ENCODE data around the gene UNC93A. TPM values are rescaled to one million over a fixed set of nuclear protein-coding genes. Genes with fewer than 3 reads are reported as not detected.

UNC93A gene
- total and polyA plus RNA-seq, 9 donors: 0.39 to 2.8 TPM; not detected in 7

DNA sequence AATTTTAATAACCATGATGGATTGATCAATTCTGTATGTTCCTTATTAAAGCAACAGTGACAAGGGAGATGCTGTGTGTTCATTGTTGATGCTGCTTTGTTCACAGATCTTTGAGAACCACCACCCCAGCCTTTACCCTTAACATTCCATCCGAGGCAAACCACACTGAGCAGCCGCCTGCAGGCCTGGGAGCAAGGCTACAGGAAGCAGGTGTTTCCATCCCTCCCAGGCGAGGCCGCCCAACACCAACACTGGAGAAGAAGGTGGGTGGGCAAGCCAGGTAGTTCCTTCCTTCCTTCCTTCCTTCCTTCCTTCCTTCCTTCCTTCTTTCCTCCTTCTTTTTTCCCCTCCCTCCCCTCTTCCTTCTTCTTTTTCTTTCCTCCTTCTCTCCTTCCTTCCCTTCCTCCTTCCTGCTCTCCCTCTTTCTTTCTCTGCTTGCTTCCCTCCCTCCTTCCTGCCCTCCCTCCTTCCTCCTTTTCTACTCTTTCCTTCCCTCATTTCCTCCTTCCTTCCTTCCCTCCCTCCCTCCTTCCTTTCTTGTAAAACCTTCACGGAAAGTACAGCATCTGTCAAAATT lies 47.5 kb downstream of the UNC93A start:
- H3K9me3 ChIP-seq (replicated peaks; ENCODE audit: control insufficient read depth, low read depth, low read length): no peaks in the 10 kb centered on the region

GRCh38 chr6:167341038-167341583 lies 50.0 kb downstream of the UNC93A start:
- Histone ChIP-seq H3K4me3 (ENCODE audit: low read length) (no peak overlapping the region), H3K27ac (ENCODE audit: low read length) (no peak overlapping the region), H3K36me3 (ENCODE audit: control insufficient read depth, insufficient read depth, low read length) (no peaks in the 10 kb centered on the region), H3K4me1 (ENCODE audit: control insufficient read depth, insufficient read depth, low read length) (no peaks in the 10 kb centered on the region), H3K9me3 (replicated peaks; ENCODE audit: control insufficient read depth, low read depth, low read length) (no peaks in the 10 kb centered on the region), H3K27me3 (ENCODE audit: control insufficient read depth, insufficient read depth, low read length) (peaks cover 13% of the 10 kb centered on the region)
- WGBS (ENCODE audit: insufficient coverage): 70% methylated on average over 11 of the region's 12 CpGs
- no peak for DNase-seq

More for the DNA sequence above, 47.5 kb downstream of the UNC93A start:
- H3K27ac ChIP-seq (ENCODE audit: low read length): no peak overlapping the region
- no peaks in the 10 kb centered on the region for H3K4me1 ChIP-seq (ENCODE audit: control insufficient read depth, insufficient read depth, low read length)
- no peak overlapping the region for H3K4me3 ChIP-seq (ENCODE audit: low read length)
- DNase-seq: no peak
- H3K36me3 ChIP-seq (ENCODE audit: control insufficient read depth, insufficient read depth, low read length): no peaks in the 10 kb centered on the region
- peaks cover 13% of the 10 kb centered on the region for H3K27me3 ChIP-seq (ENCODE audit: control insufficient read depth, insufficient read depth, low read length)
- WGBS (ENCODE audit: insufficient coverage): 44% methylated on average over 3 of the region's 5 CpGs

DNA sequence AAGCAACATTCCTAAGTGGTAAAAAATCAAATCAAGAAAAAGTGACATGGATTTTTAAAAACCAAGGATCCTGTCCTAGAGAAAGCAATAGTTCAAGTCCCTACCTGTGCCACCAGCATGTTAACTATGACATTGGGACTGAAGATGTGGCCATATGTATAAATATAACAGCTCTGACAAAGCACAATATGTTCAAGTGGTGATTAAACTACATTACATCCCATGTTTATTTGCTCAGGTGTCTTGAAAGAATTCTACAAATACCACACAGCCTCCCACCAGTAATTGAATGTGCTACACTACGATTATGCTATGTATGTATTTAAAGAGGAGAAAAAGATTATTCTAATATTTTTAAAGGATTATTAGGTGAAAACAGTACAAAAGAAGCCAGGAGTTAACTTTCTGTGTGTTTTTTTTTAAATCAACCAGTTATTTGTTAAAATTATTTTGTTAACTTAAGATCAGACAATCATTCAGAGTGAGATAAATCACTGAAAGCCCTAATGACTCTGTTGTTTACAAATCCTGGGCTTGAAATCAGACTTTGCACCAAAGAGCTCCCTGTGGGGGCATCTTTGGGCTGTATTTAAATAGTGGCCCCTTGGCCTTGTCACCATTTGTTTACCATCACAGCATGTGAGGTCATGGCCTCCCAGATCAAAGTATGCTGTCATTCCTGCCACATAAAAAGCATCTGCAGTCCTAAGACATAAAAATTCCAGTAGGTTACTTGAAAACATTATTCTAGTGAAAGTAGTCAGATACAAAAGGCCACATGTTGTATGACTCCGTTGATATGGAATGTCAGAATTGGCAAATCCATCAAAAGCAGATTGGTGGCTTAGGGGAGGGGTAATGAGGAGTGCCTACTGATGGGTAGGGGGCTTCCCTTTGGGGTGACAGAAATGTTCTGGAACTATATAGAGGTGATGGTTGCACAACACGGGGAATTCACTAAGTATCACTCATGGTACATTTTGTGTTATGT lies 50.8 kb downstream of the UNC93A start:
- WGBS (ENCODE audit: insufficient coverage): 46% methylated on average over 1 of the region's 3 CpGs
- H3K27me3 ChIP-seq (ENCODE audit: control insufficient read depth, insufficient read depth, low read length): peaks cover 13% of the 10 kb centered on the region
- no peaks in the 10 kb centered on the region for H3K4me1 ChIP-seq (ENCODE audit: control insufficient read depth, insufficient read depth, low read length)
- H3K9me3 ChIP-seq (replicated peaks; ENCODE audit: control insufficient read depth, low read depth, low read length): no peaks in the 10 kb centered on the region
- H3K27ac ChIP-seq (ENCODE audit: low read length): no peak overlapping the region
- no peaks in the 10 kb centered on the region for H3K36me3 ChIP-seq (ENCODE audit: control insufficient read depth, insufficient read depth, low read length)
- H3K4me3 ChIP-seq (ENCODE audit: low read length): no peak overlapping the region
- no peak for DNase-seq

DNA sequence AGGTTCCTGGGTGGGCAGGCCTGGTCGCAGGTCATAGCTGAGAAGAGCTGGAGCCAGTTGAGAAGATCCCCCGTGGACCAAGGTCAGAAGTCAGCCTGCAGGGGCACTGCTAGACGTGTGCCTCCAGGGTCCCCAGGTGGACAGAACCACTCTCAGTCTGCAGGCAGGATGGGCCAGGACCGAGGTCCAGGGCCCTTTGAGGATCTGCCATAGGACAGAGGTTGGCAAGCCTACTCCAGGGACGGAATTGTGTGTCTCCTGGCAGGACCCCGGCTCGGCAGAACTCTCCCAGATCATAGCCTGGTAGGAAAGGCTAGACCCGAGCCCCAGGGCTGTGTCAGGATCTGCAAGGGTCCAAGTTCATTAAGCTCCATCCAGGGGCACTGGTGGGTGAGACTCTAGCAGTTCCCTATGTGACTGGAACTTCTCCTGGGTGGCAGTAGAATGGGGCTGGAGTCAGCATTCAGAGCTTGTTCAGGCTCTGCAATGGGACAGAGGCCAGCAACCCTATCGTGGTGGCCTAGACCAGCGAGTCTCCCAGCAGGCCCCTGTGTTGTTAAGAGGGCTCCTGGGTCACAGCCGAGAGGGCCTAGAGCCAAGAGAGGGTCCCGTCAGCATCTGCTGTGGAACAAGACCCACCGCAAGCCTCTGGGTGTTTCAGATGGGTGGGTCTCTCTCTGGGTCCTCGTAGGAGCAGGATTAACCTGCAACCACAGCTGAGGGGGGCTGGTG lies 51.9 kb downstream of the UNC93A start:
- WGBS (ENCODE audit: insufficient coverage): 84% methylated on average over 12 of the region's 14 CpGs
- Histone ChIP-seq H3K9me3 (replicated peaks; ENCODE audit: control insufficient read depth, low read depth, low read length) (no peaks in the 10 kb centered on the region), H3K4me1 (ENCODE audit: control insufficient read depth, insufficient read depth, low read length) (no peaks in the 10 kb centered on the region), H3K36me3 (ENCODE audit: control insufficient read depth, insufficient read depth, low read length) (no peaks in the 10 kb centered on the region), H3K27ac (ENCODE audit: low read length) (no peak overlapping the region), H3K4me3 (ENCODE audit: low read length) (no peak overlapping the region), H3K27me3 (ENCODE audit: control insufficient read depth, insufficient read depth, low read length) (peaks cover 18% of the 10 kb centered on the region)
- no peak for DNase-seq

DNA sequence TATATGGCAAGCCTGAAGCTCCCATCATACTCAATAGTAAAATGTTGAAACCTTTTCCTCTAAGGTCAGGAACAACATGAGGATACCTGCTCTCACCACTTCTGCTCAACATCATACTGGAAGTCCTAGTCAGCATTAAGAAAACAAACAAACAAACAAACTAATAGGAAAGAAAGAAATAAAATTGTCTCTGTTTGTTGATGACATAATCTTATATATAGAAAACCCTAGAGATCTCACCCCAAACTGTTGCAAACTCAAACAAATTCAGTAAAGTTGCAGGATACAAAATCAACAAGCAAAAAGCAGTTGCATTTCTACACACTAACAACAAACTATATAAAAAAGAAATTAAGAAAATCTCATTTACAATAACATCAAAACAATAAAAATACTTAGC lies 54.2 kb downstream of the UNC93A start:
- DNase-seq: no peak
- H3K4me1 ChIP-seq (ENCODE audit: control insufficient read depth, insufficient read depth, low read length): peaks cover 4% of the 10 kb centered on the region
- no peak overlapping the region for H3K27ac ChIP-seq (ENCODE audit: low read length)
- peaks cover 30% of the 10 kb centered on the region for H3K27me3 ChIP-seq (ENCODE audit: control insufficient read depth, insufficient read depth, low read length)
- H3K9me3 ChIP-seq (replicated peaks; ENCODE audit: control insufficient read depth, low read depth, low read length): no peaks in the 10 kb centered on the region
- H3K4me3 ChIP-seq (ENCODE audit: low read length): no peak overlapping the region
- H3K36me3 ChIP-seq (ENCODE audit: control insufficient read depth, insufficient read depth, low read length): no peaks in the 10 kb centered on the region

- no peak overlapping the region for H3K4me3 ChIP-seq (ENCODE audit: low read length)
- WGBS (ENCODE audit: insufficient coverage): 68% methylated on average over 3 of the region's 4 CpGs
- no peak for DNase-seq
- H3K36me3 ChIP-seq (ENCODE audit: control insufficient read depth, insufficient read depth, low read length): no peaks in the 10 kb centered on the region
- no peaks in the 10 kb centered on the region for H3K9me3 ChIP-seq (replicated peaks; ENCODE audit: control insufficient read depth, low read depth, low read length)
- H3K4me1 ChIP-seq (ENCODE audit: control insufficient read depth, insufficient read depth, low read length): peaks cover 10% of the 10 kb centered on the region
- H3K27me3 ChIP-seq (ENCODE audit: control insufficient read depth, insufficient read depth, low read length): peaks cover 36% of the 10 kb centered on the region
- no peak overlapping the region for H3K27ac ChIP-seq (ENCODE audit: low read length)
Observed at GRCh38 chr6:167345960-167346359, 54.8 kb downstream of the UNC93A start.

DNA sequence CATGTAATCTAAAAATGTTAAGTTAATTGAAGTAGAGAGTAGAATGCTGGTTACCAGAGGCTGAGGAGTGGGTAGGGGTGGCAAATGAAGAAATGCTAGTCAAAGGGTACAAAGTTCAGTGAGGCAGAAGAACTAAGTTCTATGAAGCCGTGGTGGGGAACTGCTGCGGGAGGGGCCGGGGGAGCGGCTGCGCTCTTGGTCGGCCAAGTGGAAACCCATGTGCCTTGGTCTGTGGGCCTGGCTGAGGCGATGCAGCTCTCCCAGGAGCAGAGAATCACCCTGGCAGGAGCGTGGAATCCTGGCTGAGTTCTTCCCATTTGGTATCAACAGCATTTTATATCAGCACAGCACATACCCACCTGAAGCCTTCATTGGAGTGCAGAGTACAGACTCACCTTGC lies 56.1 kb downstream of the UNC93A start:
- WGBS (ENCODE audit: insufficient coverage): 91% methylated on average over 8 of the region's 8 CpGs
- Histone ChIP-seq H3K4me3 (ENCODE audit: low read length) (no peak overlapping the region), H3K4me1 (ENCODE audit: control insufficient read depth, insufficient read depth, low read length) (peaks cover 17% of the 10 kb centered on the region), H3K36me3 (ENCODE audit: control insufficient read depth, insufficient read depth, low read length) (no peaks in the 10 kb centered on the region), H3K27me3 (ENCODE audit: control insufficient read depth, insufficient read depth, low read length) (peaks cover 42% of the 10 kb centered on the region), H3K9me3 (replicated peaks; ENCODE audit: control insufficient read depth, low read depth, low read length) (peaks cover 1% of the 10 kb centered on the region), H3K27ac (ENCODE audit: low read length) (no peak overlapping the region)
- DNase-seq: no peak

DNA sequence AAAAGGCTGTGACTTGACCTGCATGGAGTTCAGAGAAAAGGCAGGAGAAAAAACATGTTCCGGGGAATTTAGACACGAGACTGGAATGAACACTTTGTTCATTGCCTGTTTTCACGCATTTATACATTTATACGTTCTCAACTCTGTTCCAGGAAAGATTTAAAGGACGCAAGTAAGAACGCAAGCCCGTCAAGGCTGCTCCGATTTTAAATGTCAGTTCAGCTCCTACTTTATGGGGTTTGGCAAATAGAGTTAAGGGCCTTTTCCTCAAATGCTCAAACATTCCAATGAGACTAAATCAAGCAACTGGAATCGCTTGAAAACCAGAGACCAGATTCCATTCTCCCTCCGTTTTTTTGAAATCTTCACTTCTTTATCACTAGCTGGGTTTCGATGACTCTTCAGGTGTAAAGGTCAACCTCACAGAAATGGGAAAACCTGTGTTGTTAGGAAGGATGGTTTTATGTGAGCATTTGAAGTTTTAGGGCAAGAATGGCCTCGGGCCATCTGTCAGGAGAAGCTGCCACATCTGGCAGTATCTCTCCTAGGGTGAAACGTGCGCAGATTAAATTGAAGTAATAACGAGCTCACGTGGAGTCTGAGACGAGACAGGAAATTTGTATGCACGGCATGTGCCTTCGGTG lies 58.6 kb downstream of the UNC93A start:
- no peak overlapping the region for H3K27ac ChIP-seq (ENCODE audit: low read length)
- H3K27me3 ChIP-seq (ENCODE audit: control insufficient read depth, insufficient read depth, low read length): peaks cover 39% of the 10 kb centered on the region
- 19% methylated on average over 11 of the region's 19 CpGs for WGBS (ENCODE audit: insufficient coverage)

DNA sequence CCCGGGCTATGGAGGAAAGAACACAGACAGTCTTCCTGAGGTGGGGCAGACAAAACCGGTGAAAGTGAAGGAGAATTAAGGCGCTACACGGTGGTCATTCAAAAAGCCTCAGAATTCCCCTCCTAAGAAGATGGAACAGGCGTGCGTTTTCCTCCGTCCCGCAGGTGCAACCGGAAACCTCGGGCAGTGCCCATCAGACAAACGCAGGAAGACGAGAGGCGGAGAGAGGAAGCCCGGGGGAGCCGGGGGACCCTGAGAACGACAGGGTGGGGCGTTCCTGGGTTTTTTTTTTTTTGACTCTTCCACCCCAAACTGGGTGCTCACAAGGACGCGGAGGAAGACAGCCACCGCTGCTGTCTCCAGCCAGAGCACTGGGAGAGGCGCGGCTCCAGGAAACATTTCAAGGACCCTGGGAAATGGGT lies 59.2 kb downstream of the UNC93A start:
- H3K27me3 ChIP-seq (ENCODE audit: control insufficient read depth, insufficient read depth, low read length): peaks cover 40% of the 10 kb centered on the region
- peaks cover 10% of the 10 kb centered on the region for H3K9me3 ChIP-seq (replicated peaks; ENCODE audit: control insufficient read depth, low read depth, low read length)
- H3K27ac ChIP-seq (ENCODE audit: low read length): no peak overlapping the region
- peaks cover 17% of the 10 kb centered on the region for H3K4me1 ChIP-seq (ENCODE audit: control insufficient read depth, insufficient read depth, low read length)
- no peaks in the 10 kb centered on the region for H3K36me3 ChIP-seq (ENCODE audit: control insufficient read depth, insufficient read depth, low read length)
- H3K4me3 ChIP-seq (ENCODE audit: low read length): no peak overlapping the region
- WGBS (ENCODE audit: insufficient coverage): 2% methylated on average over 14 of the region's 22 CpGs
- DNase-seq: no peak

More for the DNA sequence above, 58.6 kb downstream of the UNC93A start:
- no peak overlapping the region for H3K4me3 ChIP-seq (ENCODE audit: low read length)
- H3K36me3 ChIP-seq (ENCODE audit: control insufficient read depth, insufficient read depth, low read length): no peaks in the 10 kb centered on the region
- peak; percentile 19 for DNase-seq
- peaks cover 10% of the 10 kb centered on the region for H3K9me3 ChIP-seq (replicated peaks; ENCODE audit: control insufficient read depth, low read depth, low read length)
- H3K4me1 ChIP-seq (ENCODE audit: control insufficient read depth, insufficient read depth, low read length): peaks cover 17% of the 10 kb centered on the region

All from muscle of leg (tissue), 11 donors.